Measurements from ENCODE around the gene NINJ2. TPM values are rescaled to one million over a fixed set of nuclear protein-coding genes. Genes with fewer than 3 reads are reported as not detected.
A peak's percentile ranks its signal among the peaks of the same experiment; 100 is the strongest.

Gene NINJ2
- total and polyA plus RNA-seq, 2 donors, result 11.5 to 11.8 TPM

- H3K4me3 ChIP-seq (ENCODE audit: low read length in 2 of 2), result no peak overlapping the region
- DNase-seq (ENCODE audit: low read depth in 6 of 9, low spot score in 9 of 9), result no peak
Observed at GRCh38 chr12:565589-566105, 97.6 kb downstream of the NINJ2 start.

GRCh38 chr12:565161-565560 lies 98.1 kb downstream of the NINJ2 start:
- Histone ChIP-seq H3K4me1 (ENCODE audit: control insufficient read depth in 2 of 2, insufficient read depth in 2 of 2, low read length in 2 of 2) (peaks cover 52 to 87% of the 10 kb centered on the region in 2 donors), H3K9me3 (ENCODE audit: control insufficient read depth in 2 of 2, insufficient read depth in 1 of 2, low read length in 1 of 2) (peaks cover 0 to 13% of the 10 kb centered on the region in 2 donors), H3K36me3 (ENCODE audit: control insufficient read depth in 2 of 2, insufficient read depth in 2 of 2, low read length in 1 of 2) (no peaks in the 10 kb centered on the region), H3K4me3 (ENCODE audit: low read length in 2 of 2) (no peak overlapping the region), H3K27ac (ENCODE audit: low read depth in 1 of 2, low read length in 1 of 2) (no peak overlapping the region), H3K27me3 (ENCODE audit: control insufficient read depth in 2 of 2, insufficient read depth in 1 of 2, low read length in 1 of 2) (no peaks in the 10 kb centered on the region)
- no peak for DNase-seq (ENCODE audit: low read depth in 6 of 9, low spot score in 9 of 9)
- 97% methylated on average over 8 of the region's 8 CpGs for WGBS

More at GRCh38 chr12:565589-566105, 97.6 kb downstream of the NINJ2 start:
- Histone ChIP-seq H3K36me3 (ENCODE audit: control insufficient read depth in 2 of 2, insufficient read depth in 2 of 2, low read length in 1 of 2) (no peaks in the 10 kb centered on the region), H3K4me1 (ENCODE audit: control insufficient read depth in 2 of 2, insufficient read depth in 2 of 2, low read length in 2 of 2) (peaks cover 49 to 85% of the 10 kb centered on the region in 2 donors), H3K9me3 (ENCODE audit: control insufficient read depth in 2 of 2, insufficient read depth in 1 of 2, low read length in 1 of 2) (peaks cover 0 to 13% of the 10 kb centered on the region in 2 donors), H3K27me3 (ENCODE audit: control insufficient read depth in 2 of 2, insufficient read depth in 1 of 2, low read length in 1 of 2) (no peaks in the 10 kb centered on the region), H3K27ac (ENCODE audit: low read depth in 1 of 2, low read length in 1 of 2) (no peak overlapping the region)
- WGBS, result 98% methylated on average over 21 of the region's 21 CpGs

- WGBS, result 4% methylated on average over 7 of the region's 7 CpGs
- H3K9me3 ChIP-seq (ENCODE audit: control insufficient read depth in 2 of 2, insufficient read depth in 1 of 2, low read length in 1 of 2), result peaks cover 0 to 16% of the 10 kb centered on the region in 2 donors
- no peaks in the 10 kb centered on the region for H3K36me3 ChIP-seq (ENCODE audit: control insufficient read depth in 2 of 2, insufficient read depth in 2 of 2, low read length in 1 of 2)
- peak in 2 of 9 donors; percentile 51 to 75 for DNase-seq (ENCODE audit: low read depth in 6 of 9, low spot score in 9 of 9)
- peak overlapping the region; percentile 94 to 98 for H3K27ac ChIP-seq (ENCODE audit: low read depth in 1 of 2, low read length in 1 of 2)
- H3K27me3 ChIP-seq (ENCODE audit: control insufficient read depth in 2 of 2, insufficient read depth in 1 of 2, low read length in 1 of 2), result peaks cover 0 to 10% of the 10 kb centered on the region in 2 donors
- H3K4me3 ChIP-seq (ENCODE audit: low read length in 2 of 2), result peak overlapping the region; percentile 31 to 32
- peaks cover 55 to 87% of the 10 kb centered on the region in 2 donors for H3K4me1 ChIP-seq (ENCODE audit: control insufficient read depth in 2 of 2, insufficient read depth in 2 of 2, low read length in 2 of 2)
Observed at GRCh38 chr12:563787-564298, 99.4 kb downstream of the NINJ2 start.

GRCh38 chr12:563250-563781 lies 99.9 kb downstream of the NINJ2 start:
- DNase-seq (ENCODE audit: low read depth in 6 of 9, low spot score in 9 of 9), result peak; percentile 58 to 93 (median 77)
- Histone ChIP-seq H3K4me1 (ENCODE audit: control insufficient read depth in 2 of 2, insufficient read depth in 2 of 2, low read length in 2 of 2) (peaks cover 59 to 87% of the 10 kb centered on the region in 2 donors), H3K27ac (ENCODE audit: low read depth in 1 of 2, low read length in 1 of 2) (peak overlapping the region; percentile 94 to 98), H3K9me3 (ENCODE audit: control insufficient read depth in 2 of 2, insufficient read depth in 1 of 2, low read length in 1 of 2) (peaks cover 0 to 16% of the 10 kb centered on the region in 2 donors), H3K4me3 (ENCODE audit: low read length in 2 of 2) (peak overlapping the region; percentile 31 to 32), H3K36me3 (ENCODE audit: control insufficient read depth in 2 of 2, insufficient read depth in 2 of 2, low read length in 1 of 2) (no peaks in the 10 kb centered on the region), H3K27me3 (ENCODE audit: control insufficient read depth in 2 of 2, insufficient read depth in 1 of 2, low read length in 1 of 2) (peaks cover 0 to 10% of the 10 kb centered on the region in 2 donors)
- 5% methylated on average over 8 of the region's 8 CpGs for WGBS

GRCh38 chr12:562634-563033 lies 100.6 kb downstream of the NINJ2 start:
- Histone ChIP-seq H3K36me3 (ENCODE audit: control insufficient read depth in 2 of 2, insufficient read depth in 2 of 2, low read length in 1 of 2) (no peaks in the 10 kb centered on the region), H3K9me3 (ENCODE audit: control insufficient read depth in 2 of 2, insufficient read depth in 1 of 2, low read length in 1 of 2) (peaks cover 0 to 16% of the 10 kb centered on the region in 2 donors), H3K27me3 (ENCODE audit: control insufficient read depth in 2 of 2, insufficient read depth in 1 of 2, low read length in 1 of 2) (peaks cover 0 to 14% of the 10 kb centered on the region in 2 donors), H3K4me3 (ENCODE audit: low read length in 2 of 2) (peak overlapping the region in 1 of 2 donors; percentile 31), H3K4me1 (ENCODE audit: control insufficient read depth in 2 of 2, insufficient read depth in 2 of 2, low read length in 2 of 2) (peaks cover 59 to 87% of the 10 kb centered on the region in 2 donors), H3K27ac (ENCODE audit: low read depth in 1 of 2, low read length in 1 of 2) (peak overlapping the region; percentile 94 to 98)
- WGBS, result 76% methylated on average over 12 of the region's 12 CpGs
- DNase-seq (ENCODE audit: low read depth in 6 of 9, low spot score in 9 of 9), result peak in 1 of 9 donors; percentile 52

DNA sequence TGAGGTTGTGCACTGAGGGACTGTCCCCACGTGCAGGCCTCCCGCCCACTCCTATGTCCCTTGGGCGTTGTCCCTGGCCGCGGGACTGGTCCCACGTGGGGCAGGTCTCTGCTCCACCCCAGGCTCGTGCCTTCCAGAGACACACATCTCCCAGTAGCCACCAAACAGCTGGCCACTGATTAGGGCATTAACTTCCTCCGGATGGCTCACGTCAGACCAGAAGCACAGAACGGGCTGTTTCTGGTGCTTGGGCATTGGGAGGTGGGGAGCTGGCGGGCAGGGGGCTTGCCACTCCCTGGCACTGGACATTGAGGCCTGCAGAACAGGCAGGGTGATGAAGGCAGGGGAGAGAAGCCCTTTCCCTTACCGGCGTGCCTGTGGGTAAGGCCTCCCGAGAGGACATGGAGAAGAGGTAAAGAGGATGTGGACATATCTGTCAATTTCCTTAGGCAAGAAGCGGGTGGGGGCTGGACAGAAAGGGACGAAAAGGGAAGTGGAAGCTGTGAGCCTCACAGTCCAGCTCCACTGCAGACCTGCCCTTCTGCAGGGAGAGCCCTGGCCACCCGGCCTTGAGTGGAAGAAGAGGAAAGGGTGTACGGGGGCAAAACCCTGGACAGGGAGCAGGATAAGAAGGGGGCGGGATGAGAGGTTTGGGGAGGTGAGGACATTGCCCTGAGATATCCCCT lies 101.2 kb downstream of the NINJ2 start:
- no peak for DNase-seq (ENCODE audit: low read depth in 6 of 9, low spot score in 9 of 9)
- Histone ChIP-seq H3K9me3 (ENCODE audit: control insufficient read depth in 2 of 2, insufficient read depth in 1 of 2, low read length in 1 of 2) (peaks cover 0 to 16% of the 10 kb centered on the region in 2 donors), H3K27ac (ENCODE audit: low read depth in 1 of 2, low read length in 1 of 2) (peak overlapping the region; percentile 94 to 98), H3K4me3 (ENCODE audit: low read length in 2 of 2) (no peak overlapping the region), H3K27me3 (ENCODE audit: control insufficient read depth in 2 of 2, insufficient read depth in 1 of 2, low read length in 1 of 2) (peaks cover 0 to 14% of the 10 kb centered on the region in 2 donors), H3K36me3 (ENCODE audit: control insufficient read depth in 2 of 2, insufficient read depth in 2 of 2, low read length in 1 of 2) (no peaks in the 10 kb centered on the region), H3K4me1 (ENCODE audit: control insufficient read depth in 2 of 2, insufficient read depth in 2 of 2, low read length in 2 of 2) (peaks cover 59 to 87% of the 10 kb centered on the region in 2 donors)
- 74% methylated on average over 19 of the region's 19 CpGs for WGBS

DNA sequence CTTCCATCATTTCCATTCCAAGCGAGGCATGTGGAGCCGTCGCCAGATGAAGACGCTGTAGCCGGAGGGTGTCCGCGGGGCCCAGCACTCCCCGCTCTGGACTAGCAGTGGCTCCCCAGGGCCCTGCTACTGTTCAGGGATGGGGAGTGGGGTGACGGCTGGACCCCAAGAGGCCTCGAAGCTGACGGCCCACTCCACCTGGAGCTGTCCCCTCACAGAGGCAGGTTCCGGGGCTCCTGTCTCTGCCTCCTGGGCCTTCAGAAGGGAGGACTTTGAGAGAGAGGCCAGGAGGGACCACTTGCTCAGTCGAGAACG lies 101.9 kb downstream of the NINJ2 start:
- Histone ChIP-seq H3K4me3 (ENCODE audit: low read length in 2 of 2) (no peak overlapping the region), H3K36me3 (ENCODE audit: control insufficient read depth in 2 of 2, insufficient read depth in 2 of 2, low read length in 1 of 2) (no peaks in the 10 kb centered on the region), H3K27ac (ENCODE audit: low read depth in 1 of 2, low read length in 1 of 2) (peak overlapping the region in 1 of 2 donors; percentile 88), H3K27me3 (ENCODE audit: control insufficient read depth in 2 of 2, insufficient read depth in 1 of 2, low read length in 1 of 2) (peaks cover 0 to 14% of the 10 kb centered on the region in 2 donors), H3K9me3 (ENCODE audit: control insufficient read depth in 2 of 2, insufficient read depth in 1 of 2, low read length in 1 of 2) (peaks cover 0 to 16% of the 10 kb centered on the region in 2 donors), H3K4me1 (ENCODE audit: control insufficient read depth in 2 of 2, insufficient read depth in 2 of 2, low read length in 2 of 2) (peaks cover 59 to 84% of the 10 kb centered on the region in 2 donors)
- WGBS, result 95% methylated on average over 14 of the region's 14 CpGs
- DNase-seq (ENCODE audit: low read depth in 6 of 9, low spot score in 9 of 9), result no peak

DNA sequence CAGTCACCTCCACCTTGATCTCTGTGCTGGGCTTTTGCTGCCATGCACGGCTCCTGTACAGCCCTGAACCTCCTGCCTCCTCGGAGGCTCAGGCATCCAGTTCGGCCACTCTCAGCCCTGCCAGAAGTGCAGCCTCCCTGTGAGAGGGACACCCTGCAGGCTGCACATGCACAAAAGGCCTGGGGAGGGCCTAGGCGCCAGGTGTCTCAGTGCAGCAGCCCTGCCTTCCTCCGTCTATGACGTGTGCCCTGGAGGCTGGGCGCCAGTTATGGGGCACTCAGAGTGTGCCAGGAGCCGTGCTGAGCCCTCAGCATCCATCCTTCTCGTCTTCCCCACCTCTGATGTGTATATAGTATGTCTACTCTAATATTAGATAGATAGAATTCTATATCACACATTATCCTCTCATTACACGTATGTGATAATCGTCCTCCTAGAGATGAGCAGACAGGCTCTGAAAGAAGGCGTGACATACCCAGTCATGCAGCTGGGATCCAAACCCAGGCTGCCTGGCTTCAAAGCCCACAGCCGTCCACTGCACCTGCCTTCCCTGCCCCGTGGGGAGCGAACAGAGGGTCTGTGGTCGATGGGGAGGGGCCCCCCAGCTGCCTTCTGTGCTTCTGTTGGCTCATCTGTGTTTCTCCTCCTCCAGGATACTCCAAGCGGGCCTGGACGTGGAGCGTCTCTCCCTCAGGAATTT lies 102.4 kb downstream of the NINJ2 start:
- H3K4me3 ChIP-seq (ENCODE audit: low read length in 2 of 2), result no peak overlapping the region
- H3K27ac ChIP-seq (ENCODE audit: low read depth in 1 of 2, low read length in 1 of 2), result peak overlapping the region; percentile 67 to 88
- peaks cover 0 to 15% of the 10 kb centered on the region in 2 donors for H3K9me3 ChIP-seq (ENCODE audit: control insufficient read depth in 2 of 2, insufficient read depth in 1 of 2, low read length in 1 of 2)
- H3K36me3 ChIP-seq (ENCODE audit: control insufficient read depth in 2 of 2, insufficient read depth in 2 of 2, low read length in 1 of 2), result no peaks in the 10 kb centered on the region
- peaks cover 0 to 14% of the 10 kb centered on the region in 2 donors for H3K27me3 ChIP-seq (ENCODE audit: control insufficient read depth in 2 of 2, insufficient read depth in 1 of 2, low read length in 1 of 2)
- peak; percentile 61 to 91 (median 79) for DNase-seq (ENCODE audit: low read depth in 6 of 9, low spot score in 9 of 9)
- peaks cover 59 to 79% of the 10 kb centered on the region in 2 donors for H3K4me1 ChIP-seq (ENCODE audit: control insufficient read depth in 2 of 2, insufficient read depth in 2 of 2, low read length in 2 of 2)
- WGBS, result 22% methylated on average over 19 of the region's 19 CpGs
